HUES64 (cell line): ENCODE results near the gene ABHD12B.

Source experiments
- H3K27ac ChIP-seq: 2 replicates; pipeline ENCODE4 v1.7.0; 2013; ENCODE audit warnings: low read depth, low read length, inconsistent platforms
- H3K27me3 ChIP-seq: 2 replicates; pipeline ENCODE4 v1.6.1; 2013; ENCODE audit warnings: mild to moderate bottlenecking, low read length; ENCODE audit not compliant: insufficient read depth
- H3K36me3 ChIP-seq: 2 replicates; pipeline ENCODE4 v1.6.1; 2013; ENCODE audit warnings: mild to moderate bottlenecking, low read length; ENCODE audit not compliant: insufficient read depth
- H3K4me1 ChIP-seq: 2 replicates; pipeline ENCODE4 v1.6.1; 2013; ENCODE audit warnings: mild to moderate bottlenecking, low read length, moderate library complexity; ENCODE audit not compliant: insufficient read depth
- H3K4me3 ChIP-seq: 2 replicates; pipeline ENCODE4 v1.5.1; 2013; ENCODE audit warnings: mild to moderate bottlenecking, low read length, moderate library complexity
- H3K9ac ChIP-seq: 2 replicates; pipeline ENCODE4 v1.6.1; 2013; ENCODE audit warnings: mild to moderate bottlenecking, low read depth, low read length
- H3K9me3 ChIP-seq: 2 replicates; pipeline ENCODE4 v1.6.1; 2013; ENCODE audit warnings: low read depth, low read length; ENCODE audit not compliant: insufficient read depth
- WGBS: fragments of 150-250, 120-280 bp; methylation state at CpG from one replicate; pipeline ENCODE4 v1.1.7; 2013; ENCODE audit warnings: missing lambda C conversion rate; 5-methylcytosine and 5-hydroxymethylcytosine counted together

Gene ABHD12B

DNA sequence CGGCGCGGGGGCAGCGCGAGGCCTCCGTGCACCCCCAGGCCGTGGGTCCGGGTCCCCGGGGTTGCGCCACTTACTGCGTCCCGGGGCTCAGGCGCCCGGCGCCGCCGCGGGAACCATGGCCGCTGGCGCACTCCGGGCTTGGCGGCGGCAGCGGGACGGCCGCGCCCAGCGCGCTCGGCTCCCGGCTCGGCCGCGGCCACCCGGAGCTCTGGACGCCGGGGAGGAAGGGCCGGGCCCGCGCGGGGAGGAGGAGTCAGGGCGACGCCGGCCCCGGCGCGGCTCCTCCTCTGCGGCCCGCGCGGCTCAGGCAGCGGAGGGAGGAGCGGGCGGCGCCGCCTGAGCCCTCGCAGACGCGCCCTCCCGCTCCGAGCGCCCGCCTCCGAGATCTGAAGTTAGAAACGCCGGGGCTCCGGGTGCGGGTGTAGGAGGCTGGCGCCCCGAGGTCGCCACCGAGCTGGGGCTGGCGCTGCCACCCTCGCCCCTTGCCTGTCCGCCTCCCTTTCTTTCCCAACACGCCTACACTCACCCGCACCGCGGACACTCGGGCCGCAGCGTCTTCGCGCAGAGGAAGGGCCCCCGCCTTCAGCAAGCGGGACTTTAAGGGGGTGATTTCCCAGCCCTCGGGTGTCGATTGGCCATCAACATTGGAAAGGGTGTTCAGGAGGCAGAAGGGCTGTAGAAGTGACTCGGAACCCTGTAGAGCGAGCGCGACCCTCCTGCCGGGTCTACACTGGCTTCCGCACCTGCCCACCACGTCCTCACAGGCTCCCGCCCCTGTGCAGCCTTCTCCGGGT is 40.7 kb upstream of the ABHD12B start, which contains the start of gene NIN:
Gene NIN, minus strand, starts transcription at position 231 of the 794 bp plus-strand sequence. CDS start 9,106 bp downstream, outside the sequence.
- H3K9me3 ChIP-seq, result no peaks in the 10 kb centered on the region
- peak within 1 kb of the TSS; percentile 88; the same call in 1 of the 2 replicates for H3K27ac ChIP-seq
- H3K36me3 ChIP-seq, result no peaks in the 10 kb centered on the region
- peaks cover 15% of the 10 kb centered on the region; the same call in 1 of the 2 replicates for H3K4me1 ChIP-seq
- H3K27me3 ChIP-seq, result peaks cover 82% of the 10 kb centered on the region
- H3K9ac ChIP-seq, result peak within 1 kb of the TSS; percentile 77
- peak within 1 kb of the TSS; percentile 67 for H3K4me3 ChIP-seq
- under 1% methylated on average over 97 of the region's 97 CpGs for WGBS

DNA sequence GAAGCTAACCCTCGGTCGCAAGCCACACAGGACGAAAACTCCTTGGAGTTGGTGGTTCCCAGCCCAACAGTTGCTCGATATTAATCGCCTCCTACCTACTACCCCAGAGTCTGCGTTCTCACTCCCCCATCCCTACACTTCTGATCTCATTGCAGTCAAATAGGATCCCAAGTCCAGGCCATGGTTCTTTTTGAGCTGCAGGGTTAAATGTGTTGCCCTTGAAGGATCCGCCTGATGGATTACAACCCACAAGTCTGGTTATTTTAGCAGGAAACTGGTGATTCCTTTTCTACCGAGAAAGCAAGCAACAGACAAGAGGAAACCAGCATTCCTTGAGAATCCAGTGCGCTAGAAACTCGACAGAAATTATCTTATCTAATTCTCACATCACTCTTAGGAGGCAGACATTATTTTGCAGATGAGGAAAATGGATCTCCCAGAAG is 40.1 kb upstream of the ABHD12B start:
- H3K27me3 ChIP-seq, result peaks cover 76% of the 10 kb centered on the region
- no peak overlapping the region for H3K9ac ChIP-seq
- peaks cover 15% of the 10 kb centered on the region; the same call in 1 of the 2 replicates for H3K4me1 ChIP-seq
- no peaks in the 10 kb centered on the region for H3K36me3 ChIP-seq
- H3K9me3 ChIP-seq, result no peaks in the 10 kb centered on the region
- H3K27ac ChIP-seq, result no peak overlapping the region
- WGBS, result 6% methylated on average over 10 of the region's 10 CpGs
- peak overlapping the region; percentile 67 for H3K4me3 ChIP-seq

GRCh38 chr14:50832935-50833630 is 38.8 kb upstream of the ABHD12B start:
- Histone ChIP-seq H3K27ac (no peak overlapping the region), H3K9me3 (no peaks in the 10 kb centered on the region), H3K4me1 (peaks cover 15% of the 10 kb centered on the region; the same call in 1 of the 2 replicates), H3K9ac (no peak overlapping the region), H3K36me3 (no peaks in the 10 kb centered on the region), H3K27me3 (peaks cover 63% of the 10 kb centered on the region), H3K4me3 (no peak overlapping the region)
- 91% methylated on average over 6 of the region's 6 CpGs for WGBS

GRCh38 chr14:50834802-50835276 is 37.0 kb upstream of the ABHD12B start:
- Histone ChIP-seq H3K36me3 (no peaks in the 10 kb centered on the region), H3K9ac (no peak overlapping the region), H3K4me3 (no peak overlapping the region), H3K27ac (no peak overlapping the region), H3K27me3 (peaks cover 45% of the 10 kb centered on the region), H3K9me3 (no peaks in the 10 kb centered on the region), H3K4me1 (peaks cover 4% of the 10 kb centered on the region; the same call in 1 of the 2 replicates)
- 91% methylated on average over 5 of the region's 5 CpGs for WGBS

DNA sequence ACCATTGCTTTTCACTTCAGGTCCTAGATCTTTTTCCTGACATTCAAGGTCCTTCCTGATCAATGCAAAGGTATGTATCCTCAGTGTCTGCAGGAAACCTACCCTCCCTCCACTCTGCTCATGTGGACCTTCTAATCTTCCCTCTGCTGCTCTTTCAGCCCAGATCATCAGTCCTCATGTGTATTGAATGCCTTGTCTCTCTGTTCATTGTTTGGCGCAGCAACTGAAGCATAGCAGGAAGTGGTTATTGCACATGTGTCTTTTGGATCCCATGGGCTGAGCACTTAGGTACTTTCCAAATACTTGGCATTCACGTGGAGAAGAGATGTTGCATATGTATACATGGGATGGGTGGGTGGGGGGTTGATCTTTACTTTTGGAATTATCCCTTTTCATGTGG is 36.6 kb upstream of the ABHD12B start:
- Histone ChIP-seq H3K9me3 (no peaks in the 10 kb centered on the region), H3K4me3 (no peak overlapping the region), H3K4me1 (peaks cover 4% of the 10 kb centered on the region; the same call in 1 of the 2 replicates), H3K27ac (no peak overlapping the region), H3K36me3 (no peaks in the 10 kb centered on the region), H3K9ac (no peak overlapping the region), H3K27me3 (peaks cover 41% of the 10 kb centered on the region)
- WGBS, result 86% methylated on average over 2 of the region's 2 CpGs

GRCh38 chr14:50836515-50836914 is 35.3 kb upstream of the ABHD12B start:
- Histone ChIP-seq H3K36me3 (no peaks in the 10 kb centered on the region), H3K9ac (no peak overlapping the region), H3K9me3 (no peaks in the 10 kb centered on the region), H3K4me3 (no peak overlapping the region), H3K27me3 (peaks cover 36% of the 10 kb centered on the region), H3K4me1 (peaks cover 4% of the 10 kb centered on the region; the same call in 1 of the 2 replicates), H3K27ac (no peak overlapping the region)
- WGBS, result 89% methylated on average over 5 of the region's 5 CpGs

DNA sequence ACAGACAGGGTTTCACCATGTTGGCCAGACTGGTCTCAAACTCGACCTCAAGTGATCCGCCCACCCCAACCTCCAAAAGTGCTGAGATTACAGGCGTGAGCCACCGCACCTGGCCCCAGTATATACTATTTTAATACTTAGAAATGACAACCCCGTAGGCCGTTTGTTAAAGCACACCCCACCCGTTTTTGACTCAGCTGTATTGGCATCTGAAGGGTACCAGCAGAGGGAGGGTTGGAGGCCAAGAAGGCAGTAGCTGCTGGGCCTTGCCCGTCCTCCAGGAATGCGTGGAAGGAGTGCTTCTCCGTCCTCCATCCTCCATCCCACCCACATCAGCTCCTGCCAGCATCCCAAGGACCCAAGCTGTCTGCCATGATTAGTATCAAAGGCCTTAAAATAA is 34.6 kb upstream of the ABHD12B start:
- WGBS, result 94% methylated on average over 10 of the region's 10 CpGs
- no peak overlapping the region for H3K9ac ChIP-seq
- no peaks in the 10 kb centered on the region for H3K36me3 ChIP-seq
- no peak overlapping the region for H3K4me3 ChIP-seq
- H3K27me3 ChIP-seq, result peaks cover 28% of the 10 kb centered on the region
- no peak overlapping the region for H3K27ac ChIP-seq
- no peaks in the 10 kb centered on the region for H3K4me1 ChIP-seq
- no peaks in the 10 kb centered on the region for H3K9me3 ChIP-seq

DNA sequence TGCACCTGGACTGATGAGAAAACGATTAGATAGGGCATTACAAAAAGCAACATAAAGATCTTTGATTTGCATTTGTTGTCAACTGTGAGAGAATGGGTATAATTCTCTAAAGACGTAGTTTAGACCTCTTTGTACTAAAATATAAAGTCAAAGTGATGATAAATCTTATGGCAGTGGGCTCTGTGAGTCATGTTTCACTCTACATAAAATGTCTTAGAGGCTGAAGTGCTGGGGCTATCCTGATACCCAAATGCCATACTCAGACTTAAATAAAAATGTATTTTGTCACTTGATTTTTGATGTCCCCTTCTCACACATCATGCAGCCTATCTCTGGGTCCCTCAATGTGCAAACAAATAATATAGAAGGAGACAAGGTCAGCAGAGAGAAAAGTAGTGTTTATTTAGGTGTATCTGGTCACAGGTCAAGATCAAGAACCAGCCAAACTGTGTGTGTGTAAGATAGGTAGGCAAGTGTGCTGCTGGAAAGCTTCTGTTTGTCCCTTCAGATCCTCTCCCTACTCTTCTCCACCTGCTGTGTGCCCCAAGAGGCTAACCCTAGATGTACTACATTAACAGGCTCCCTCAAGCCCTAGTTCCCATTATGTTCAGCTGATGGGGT is 33.9 kb upstream of the ABHD12B start:
- Histone ChIP-seq H3K9me3 (no peaks in the 10 kb centered on the region), H3K36me3 (no peaks in the 10 kb centered on the region), H3K4me3 (no peak overlapping the region), H3K27me3 (peaks cover 21% of the 10 kb centered on the region), H3K27ac (no peak overlapping the region), H3K4me1 (no peaks in the 10 kb centered on the region), H3K9ac (no peak overlapping the region)
- 95% methylated on average over 2 of the region's 2 CpGs for WGBS

DNA sequence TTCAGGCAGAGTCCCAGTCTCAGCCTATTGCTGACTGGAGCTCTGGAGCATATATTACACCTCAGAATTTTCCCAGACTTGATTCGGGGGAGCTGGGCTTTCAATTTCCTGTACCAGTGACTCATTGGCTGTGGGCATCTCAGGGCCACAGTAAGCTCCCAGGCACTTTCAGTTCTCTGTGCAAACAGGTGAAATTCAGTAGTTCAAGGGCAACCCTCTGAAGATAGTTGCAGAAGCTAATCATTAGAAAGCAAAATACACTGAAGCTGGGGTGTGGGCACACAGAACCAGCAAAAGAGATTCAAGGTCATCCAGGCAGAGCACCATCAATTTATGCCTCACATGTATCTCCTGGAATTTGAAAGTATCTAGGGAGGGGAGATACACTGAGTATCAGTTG is 32.8 kb upstream of the ABHD12B start:
- H3K9ac ChIP-seq, result no peak overlapping the region
- WGBS, result 74% methylated on average over 1 of the region's 1 CpG
- no peaks in the 10 kb centered on the region for H3K4me1 ChIP-seq
- H3K27me3 ChIP-seq, result peaks cover 12% of the 10 kb centered on the region; the same call in 1 of the 2 replicates
- H3K4me3 ChIP-seq, result no peak overlapping the region
- H3K36me3 ChIP-seq, result no peaks in the 10 kb centered on the region
- no peak overlapping the region for H3K27ac ChIP-seq
- no peaks in the 10 kb centered on the region for H3K9me3 ChIP-seq

GRCh38 chr14:50839691-50840090 is 32.2 kb upstream of the ABHD12B start:
- Histone ChIP-seq H3K36me3 (no peaks in the 10 kb centered on the region), H3K4me1 (no peaks in the 10 kb centered on the region), H3K27ac (no peak overlapping the region), H3K9me3 (no peaks in the 10 kb centered on the region), H3K4me3 (no peak overlapping the region), H3K9ac (no peak overlapping the region), H3K27me3 (peaks cover 6% of the 10 kb centered on the region; the same call in 1 of the 2 replicates)
- WGBS, result 93% methylated on average over 5 of the region's 5 CpGs

- Histone ChIP-seq H3K4me3 (no peak overlapping the region), H3K9me3 (no peaks in the 10 kb centered on the region), H3K9ac (no peak overlapping the region), H3K4me1 (no peaks in the 10 kb centered on the region), H3K27me3 (no peaks in the 10 kb centered on the region), H3K27ac (no peak overlapping the region), H3K36me3 (no peaks in the 10 kb centered on the region)
- WGBS, result 100% methylated on average over 2 of the region's 2 CpGs
Observed at GRCh38 chr14:50844391-50844790, 27.5 kb upstream of the ABHD12B start.
